Measurements from ENCODE around the gene ADRB1.
A peak's percentile ranks its signal among the peaks of the same experiment; 100 is the strongest.

ADRB1 gene

GRCh38 chr10:114043532-114044246, at the start of gene ADRB1:
ADRB1 (plus strand) TSS chr10:114043866; CDS start chr10:114044133, 267 bp downstream.
- peak; percentile 83 for ATAC-seq
- Mint-ChIP-seq H3K9me3 (no peaks in the 10 kb centered on the region), H3K4me3 (peak within 1 kb of the TSS; percentile 87), H3K4me1 (peaks cover 31% of the 10 kb centered on the region), H3K36me3 (peaks cover 8% of the 10 kb centered on the region), H3K27me3 (peaks cover 30% of the 10 kb centered on the region), H3K27ac (peak within 1 kb of the TSS; percentile 77)

- Mint-ChIP-seq H3K9me3 (no peaks in the 10 kb centered on the region), H3K4me3 (no peak overlapping the region), H3K27me3 (peaks cover 29% of the 10 kb centered on the region), H3K27ac (no peak overlapping the region), H3K36me3 (no peaks in the 10 kb centered on the region), H3K4me1 (peaks cover 36% of the 10 kb centered on the region)
- ATAC-seq: no peak
Measured at GRCh38 chr10:113995201-113995600, 48.5 kb upstream of the ADRB1 start.

GRCh38 chr10:113997428-113997827, 46.2 kb upstream of the ADRB1 start:
- Mint-ChIP-seq H3K9me3 (no peaks in the 10 kb centered on the region), H3K27me3 (peaks cover 15% of the 10 kb centered on the region), H3K27ac (no peak overlapping the region), H3K4me1 (peaks cover 28% of the 10 kb centered on the region), H3K4me3 (no peak overlapping the region), H3K36me3 (no peaks in the 10 kb centered on the region)
- ATAC-seq: no peak

GRCh38 chr10:113999531-113999930, 44.1 kb upstream of the ADRB1 start:
- Mint-ChIP-seq H3K27me3 (peaks cover 12% of the 10 kb centered on the region), H3K4me3 (no peak overlapping the region), H3K9me3 (peaks cover 1% of the 10 kb centered on the region), H3K27ac (no peak overlapping the region), H3K4me1 (peaks cover 15% of the 10 kb centered on the region), H3K36me3 (no peaks in the 10 kb centered on the region)
- ATAC-seq: no peak

GRCh38 chr10:114000457-114001010, 43.1 kb upstream of the ADRB1 start:
- no peak overlapping the region for H3K4me3 Mint-ChIP-seq
- peaks cover 15% of the 10 kb centered on the region for H3K4me1 Mint-ChIP-seq
- H3K27ac Mint-ChIP-seq: no peak overlapping the region
- no peak for ATAC-seq
- peaks cover 11% of the 10 kb centered on the region for H3K27me3 Mint-ChIP-seq
- no peaks in the 10 kb centered on the region for H3K36me3 Mint-ChIP-seq
- peaks cover 3% of the 10 kb centered on the region for H3K9me3 Mint-ChIP-seq

- peaks cover 3% of the 10 kb centered on the region for H3K9me3 Mint-ChIP-seq
- H3K27me3 Mint-ChIP-seq: no peaks in the 10 kb centered on the region
- no peak overlapping the region for H3K27ac Mint-ChIP-seq
- no peak for ATAC-seq
- H3K4me1 Mint-ChIP-seq: peaks cover 15% of the 10 kb centered on the region
- no peaks in the 10 kb centered on the region for H3K36me3 Mint-ChIP-seq
- no peak overlapping the region for H3K4me3 Mint-ChIP-seq
Measured at GRCh38 chr10:114002422-114002821, 41.2 kb upstream of the ADRB1 start.

- H3K4me3 Mint-ChIP-seq: no peak overlapping the region
- no peak for ATAC-seq
- H3K27ac Mint-ChIP-seq: no peak overlapping the region
- H3K9me3 Mint-ChIP-seq: peaks cover 3% of the 10 kb centered on the region
- H3K4me1 Mint-ChIP-seq: peaks cover 15% of the 10 kb centered on the region
- H3K27me3 Mint-ChIP-seq: no peaks in the 10 kb centered on the region
- H3K36me3 Mint-ChIP-seq: no peaks in the 10 kb centered on the region
Measured at GRCh38 chr10:114003161-114003941, 40.3 kb upstream of the ADRB1 start.

- Mint-ChIP-seq H3K4me3 (no peak overlapping the region), H3K27ac (no peak overlapping the region), H3K9me3 (peaks cover 3% of the 10 kb centered on the region), H3K36me3 (no peaks in the 10 kb centered on the region), H3K4me1 (no peaks in the 10 kb centered on the region), H3K27me3 (no peaks in the 10 kb centered on the region)
- no peak for ATAC-seq
Measured at GRCh38 chr10:114009281-114009996, 34.2 kb upstream of the ADRB1 start.

- Mint-ChIP-seq H3K4me3 (no peak overlapping the region), H3K4me1 (no peaks in the 10 kb centered on the region), H3K36me3 (no peaks in the 10 kb centered on the region), H3K27ac (no peak overlapping the region), H3K9me3 (no peaks in the 10 kb centered on the region), H3K27me3 (no peaks in the 10 kb centered on the region)
- ATAC-seq: no peak
Measured at GRCh38 chr10:114010316-114010715, 33.4 kb upstream of the ADRB1 start.

- H3K4me3 Mint-ChIP-seq: no peak overlapping the region
Measured at GRCh38 chr10:114012650-114013049, 31.0 kb upstream of the ADRB1 start.

GRCh38 chr10:114015708-114016107, 28.0 kb upstream of the ADRB1 start:
- Mint-ChIP-seq H3K27me3 (no peaks in the 10 kb centered on the region), H3K4me3 (no peak overlapping the region), H3K36me3 (no peaks in the 10 kb centered on the region), H3K9me3 (peaks cover 3% of the 10 kb centered on the region), H3K4me1 (peaks cover 10% of the 10 kb centered on the region), H3K27ac (no peak overlapping the region)
- no peak for ATAC-seq

More at GRCh38 chr10:114012650-114013049, 31.0 kb upstream of the ADRB1 start:
- Mint-ChIP-seq H3K9me3 (peaks cover 3% of the 10 kb centered on the region), H3K27ac (no peak overlapping the region), H3K36me3 (no peaks in the 10 kb centered on the region), H3K4me1 (peaks cover 2% of the 10 kb centered on the region), H3K27me3 (no peaks in the 10 kb centered on the region)
- ATAC-seq: no peak

- Mint-ChIP-seq H3K9me3 (peaks cover 3% of the 10 kb centered on the region), H3K27ac (no peak overlapping the region), H3K4me3 (no peak overlapping the region), H3K4me1 (peaks cover 13% of the 10 kb centered on the region), H3K36me3 (no peaks in the 10 kb centered on the region), H3K27me3 (no peaks in the 10 kb centered on the region)
- no peak for ATAC-seq
Measured at GRCh38 chr10:114017271-114017670, 26.4 kb upstream of the ADRB1 start.

GRCh38 chr10:114017873-114018272, 25.8 kb upstream of the ADRB1 start:
- H3K27ac Mint-ChIP-seq: peak overlapping the region; percentile 24
- H3K27me3 Mint-ChIP-seq: no peaks in the 10 kb centered on the region
- H3K4me3 Mint-ChIP-seq: no peak overlapping the region
- no peak for ATAC-seq
- H3K36me3 Mint-ChIP-seq: no peaks in the 10 kb centered on the region
- H3K4me1 Mint-ChIP-seq: peaks cover 13% of the 10 kb centered on the region
- H3K9me3 Mint-ChIP-seq: peaks cover 3% of the 10 kb centered on the region

- no peaks in the 10 kb centered on the region for H3K27me3 Mint-ChIP-seq
- peaks cover 3% of the 10 kb centered on the region for H3K9me3 Mint-ChIP-seq
- no peak overlapping the region for H3K27ac Mint-ChIP-seq
- H3K36me3 Mint-ChIP-seq: no peaks in the 10 kb centered on the region
- no peak overlapping the region for H3K4me3 Mint-ChIP-seq
- ATAC-seq: no peak
- peaks cover 20% of the 10 kb centered on the region for H3K4me1 Mint-ChIP-seq
Measured at GRCh38 chr10:114019226-114019625, 24.4 kb upstream of the ADRB1 start.

GRCh38 chr10:114021154-114021553, 22.5 kb upstream of the ADRB1 start:
- ATAC-seq: no peak
- no peaks in the 10 kb centered on the region for H3K27me3 Mint-ChIP-seq
- no peaks in the 10 kb centered on the region for H3K9me3 Mint-ChIP-seq
- H3K27ac Mint-ChIP-seq: peak overlapping the region; percentile 28
- H3K4me3 Mint-ChIP-seq: no peak overlapping the region
- H3K4me1 Mint-ChIP-seq: peaks cover 39% of the 10 kb centered on the region
- no peaks in the 10 kb centered on the region for H3K36me3 Mint-ChIP-seq
